Vagina (tissue), 2 donors: Measurements from ENCODE around the gene SLC25A40.

ENCODE experiments used
- POLR2AphosphoS5 ChIP-seq, 2 donors: sonication (generic); formaldehyde crosslinking; IDR thresholded peaks; one replicate each; pipeline ENCODE4 v1.9.0; 2017; ENCODE audit warnings: antibody characterized with exemption in 2 of 2, mild to moderate bottlenecking in 2 of 2, low read depth in 1 of 2; ENCODE audit not compliant: insufficient read depth in 1 of 2
- TF ChIP-seq, protein P1 (sequence below), 3 experiments: fragments of 450-650 bp in 2 of 3; fragments of 200-600 bp in 1 of 3; sonication (generic) in 1 of 3; IDR thresholded peaks; one replicate each; pipeline ENCODE4 v1.5.1; 2017 to 2019; ENCODE audit warnings: antibody characterized with exemption in 3 of 3, mild to moderate bottlenecking in 2 of 3, moderate library complexity in 2 of 3

DNA sequence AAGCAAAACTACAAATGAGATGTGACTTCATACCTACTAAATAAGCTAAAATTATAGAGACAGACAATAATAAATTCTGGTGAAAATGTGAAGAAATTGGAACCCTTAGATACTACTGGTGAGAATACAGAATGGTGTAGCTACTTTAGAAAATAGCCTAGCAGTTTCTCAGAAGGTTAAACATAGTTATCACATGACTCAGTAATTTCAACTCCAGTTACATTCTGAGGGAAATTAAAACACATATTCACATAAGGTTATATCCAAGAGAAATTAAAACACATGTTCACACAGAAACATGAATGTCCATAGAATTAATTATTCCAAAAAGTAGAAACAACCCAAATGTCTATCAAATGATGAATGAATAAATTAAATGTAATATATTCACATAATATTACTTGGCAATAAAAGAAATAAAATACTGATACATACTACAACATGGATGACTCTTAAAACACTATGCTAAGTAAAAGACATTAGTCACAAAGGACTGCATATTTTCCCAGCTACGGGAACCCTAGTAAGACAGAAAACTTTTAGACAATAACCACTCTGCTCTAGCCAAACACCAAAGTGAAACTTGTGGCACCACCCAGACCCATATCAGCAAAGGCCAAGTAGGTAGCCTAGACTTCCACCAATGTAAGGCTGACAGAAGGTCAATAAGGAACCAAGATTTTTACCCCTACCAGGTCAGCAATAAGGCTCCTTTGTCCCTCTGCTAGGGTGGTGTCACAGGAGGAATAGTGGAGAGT is 25.1 kb downstream of the SLC25A40 start:
- TF ChIP-seq, protein P1, sequence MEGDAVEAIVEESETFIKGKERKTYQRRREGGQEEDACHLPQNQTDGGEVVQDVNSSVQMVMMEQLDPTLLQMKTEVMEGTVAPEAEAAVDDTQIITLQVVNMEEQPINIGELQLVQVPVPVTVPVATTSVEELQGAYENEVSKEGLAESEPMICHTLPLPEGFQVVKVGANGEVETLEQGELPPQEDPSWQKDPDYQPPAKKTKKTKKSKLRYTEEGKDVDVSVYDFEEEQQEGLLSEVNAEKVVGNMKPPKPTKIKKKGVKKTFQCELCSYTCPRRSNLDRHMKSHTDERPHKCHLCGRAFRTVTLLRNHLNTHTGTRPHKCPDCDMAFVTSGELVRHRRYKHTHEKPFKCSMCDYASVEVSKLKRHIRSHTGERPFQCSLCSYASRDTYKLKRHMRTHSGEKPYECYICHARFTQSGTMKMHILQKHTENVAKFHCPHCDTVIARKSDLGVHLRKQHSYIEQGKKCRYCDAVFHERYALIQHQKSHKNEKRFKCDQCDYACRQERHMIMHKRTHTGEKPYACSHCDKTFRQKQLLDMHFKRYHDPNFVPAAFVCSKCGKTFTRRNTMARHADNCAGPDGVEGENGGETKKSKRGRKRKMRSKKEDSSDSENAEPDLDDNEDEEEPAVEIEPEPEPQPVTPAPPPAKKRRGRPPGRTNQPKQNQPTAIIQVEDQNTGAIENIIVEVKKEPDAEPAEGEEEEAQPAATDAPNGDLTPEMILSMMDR (IDR thresholded peaks at IDR 0.05), result no peak
- no peak for TF ChIP-seq POLR2AphosphoS5 (IDR thresholded peaks at IDR 0.05; ENCODE audit: insufficient read depth in 1 of 2, low read depth in 1 of 2)
